ENCODE measurements around the gene CXCR6. TPM values are rescaled to one million over a fixed set of nuclear protein-coding genes. Genes with fewer than 3 reads are reported as not detected.

Gene CXCR6
- polyA plus RNA-seq, 1 of the 3 experiments (the other 2 are of a cell fraction) = not detected

- TF ChIP-seq MEF2A (IDR thresholded peaks at IDR 0.05; ENCODE audit: borderline replicate concordance, low read depth) (no peak), CHD2 (IDR thresholded peaks at IDR 0.05; ENCODE audit: low read length, partially characterized antibody) (no peak)
Observed at GRCh38 chr3:45938043-45938435, 5.2 kb upstream of the CXCR6 start (continued).

- TF ChIP-seq MXI1 (IDR thresholded peaks at IDR 0.05; ENCODE audit: low read depth, low read length) (peak; percentile 45; the same call in 1 of the 2 replicates), RAD21 (IDR thresholded peaks at IDR 0.05; ENCODE audit: low read length) (peak; percentile 89), SMC3 (IDR thresholded peaks at IDR 0.05; ENCODE audit: low read depth, low read length) (peak; percentile 94)
- TF ChIP-seq, protein P1, sequence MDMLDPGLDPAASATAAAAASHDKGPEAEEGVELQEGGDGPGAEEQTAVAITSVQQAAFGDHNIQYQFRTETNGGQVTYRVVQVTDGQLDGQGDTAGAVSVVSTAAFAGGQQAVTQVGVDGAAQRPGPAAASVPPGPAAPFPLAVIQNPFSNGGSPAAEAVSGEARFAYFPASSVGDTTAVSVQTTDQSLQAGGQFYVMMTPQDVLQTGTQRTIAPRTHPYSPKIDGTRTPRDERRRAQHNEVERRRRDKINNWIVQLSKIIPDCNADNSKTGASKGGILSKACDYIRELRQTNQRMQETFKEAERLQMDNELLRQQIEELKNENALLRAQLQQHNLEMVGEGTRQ (IDR thresholded peaks at IDR 0.05; ENCODE audit: borderline replicate concordance, low read depth, low read length) = no peak
- TF ChIP-seq, protein P2, sequence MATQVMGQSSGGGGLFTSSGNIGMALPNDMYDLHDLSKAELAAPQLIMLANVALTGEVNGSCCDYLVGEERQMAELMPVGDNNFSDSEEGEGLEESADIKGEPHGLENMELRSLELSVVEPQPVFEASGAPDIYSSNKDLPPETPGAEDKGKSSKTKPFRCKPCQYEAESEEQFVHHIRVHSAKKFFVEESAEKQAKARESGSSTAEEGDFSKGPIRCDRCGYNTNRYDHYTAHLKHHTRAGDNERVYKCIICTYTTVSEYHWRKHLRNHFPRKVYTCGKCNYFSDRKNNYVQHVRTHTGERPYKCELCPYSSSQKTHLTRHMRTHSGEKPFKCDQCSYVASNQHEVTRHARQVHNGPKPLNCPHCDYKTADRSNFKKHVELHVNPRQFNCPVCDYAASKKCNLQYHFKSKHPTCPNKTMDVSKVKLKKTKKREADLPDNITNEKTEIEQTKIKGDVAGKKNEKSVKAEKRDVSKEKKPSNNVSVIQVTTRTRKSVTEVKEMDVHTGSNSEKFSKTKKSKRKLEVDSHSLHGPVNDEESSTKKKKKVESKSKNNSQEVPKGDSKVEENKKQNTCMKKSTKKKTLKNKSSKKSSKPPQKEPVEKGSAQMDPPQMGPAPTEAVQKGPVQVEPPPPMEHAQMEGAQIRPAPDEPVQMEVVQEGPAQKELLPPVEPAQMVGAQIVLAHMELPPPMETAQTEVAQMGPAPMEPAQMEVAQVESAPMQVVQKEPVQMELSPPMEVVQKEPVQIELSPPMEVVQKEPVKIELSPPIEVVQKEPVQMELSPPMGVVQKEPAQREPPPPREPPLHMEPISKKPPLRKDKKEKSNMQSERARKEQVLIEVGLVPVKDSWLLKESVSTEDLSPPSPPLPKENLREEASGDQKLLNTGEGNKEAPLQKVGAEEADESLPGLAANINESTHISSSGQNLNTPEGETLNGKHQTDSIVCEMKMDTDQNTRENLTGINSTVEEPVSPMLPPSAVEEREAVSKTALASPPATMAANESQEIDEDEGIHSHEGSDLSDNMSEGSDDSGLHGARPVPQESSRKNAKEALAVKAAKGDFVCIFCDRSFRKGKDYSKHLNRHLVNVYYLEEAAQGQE (IDR thresholded peaks at IDR 0.05; ENCODE audit: low read depth, low read length) = no peak
- TF ChIP-seq, protein P3, sequence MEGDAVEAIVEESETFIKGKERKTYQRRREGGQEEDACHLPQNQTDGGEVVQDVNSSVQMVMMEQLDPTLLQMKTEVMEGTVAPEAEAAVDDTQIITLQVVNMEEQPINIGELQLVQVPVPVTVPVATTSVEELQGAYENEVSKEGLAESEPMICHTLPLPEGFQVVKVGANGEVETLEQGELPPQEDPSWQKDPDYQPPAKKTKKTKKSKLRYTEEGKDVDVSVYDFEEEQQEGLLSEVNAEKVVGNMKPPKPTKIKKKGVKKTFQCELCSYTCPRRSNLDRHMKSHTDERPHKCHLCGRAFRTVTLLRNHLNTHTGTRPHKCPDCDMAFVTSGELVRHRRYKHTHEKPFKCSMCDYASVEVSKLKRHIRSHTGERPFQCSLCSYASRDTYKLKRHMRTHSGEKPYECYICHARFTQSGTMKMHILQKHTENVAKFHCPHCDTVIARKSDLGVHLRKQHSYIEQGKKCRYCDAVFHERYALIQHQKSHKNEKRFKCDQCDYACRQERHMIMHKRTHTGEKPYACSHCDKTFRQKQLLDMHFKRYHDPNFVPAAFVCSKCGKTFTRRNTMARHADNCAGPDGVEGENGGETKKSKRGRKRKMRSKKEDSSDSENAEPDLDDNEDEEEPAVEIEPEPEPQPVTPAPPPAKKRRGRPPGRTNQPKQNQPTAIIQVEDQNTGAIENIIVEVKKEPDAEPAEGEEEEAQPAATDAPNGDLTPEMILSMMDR (IDR thresholded peaks at IDR 0.05) = peak; percentile 92
- Histone ChIP-seq H3K4me1 (ENCODE audit: control insufficient read depth in 1 of 2, insufficient read depth in 2 of 2, low read depth in 1 of 2, low read length in 1 of 2) (peaks cover 0 to 18% of the 10 kb centered on the region in 2 experiments; a peak in 1 of 4 replicates), H2AFZ (ENCODE audit: low read depth) (no peak overlapping the region), H3K27ac (ENCODE audit: low read depth in 2 of 2, low read length in 1 of 2) (no peak overlapping the region), H3K79me2 (ENCODE audit: insufficient read depth) (no peaks in the 10 kb centered on the region), H3K9me2 (no peaks in the 10 kb centered on the region), H3K27me3 (ENCODE audit: insufficient read depth) (no peaks in the 10 kb centered on the region), H3K9ac (no peak overlapping the region), H3K4me2 (no peak overlapping the region), H3K9me3 (no peaks in the 10 kb centered on the region), H3K36me3 (replicated peaks in 1 of 2; ENCODE audit: control insufficient read depth in 1 of 2, insufficient read depth in 2 of 2, low read length in 1 of 2) (peaks cover 18 to 30% of the 10 kb centered on the region in 2 experiments), H3F3A (replicated peaks; ENCODE audit: insufficient read depth) (no peaks in the 10 kb centered on the region), H3K4me3 (ENCODE audit: low read depth in 2 of 2, low read length in 1 of 2) (no peak overlapping the region; a peak in 1 of 4 replicates), H4K20me1 (ENCODE audit: insufficient read depth) (no peaks in the 10 kb centered on the region)
- ChIA-PET CTCF (interaction anchor here (0.6 to 13.6 kb wide), 65 partner anchors 10 to 714 kb away, joined by 3 to 280 read pairs (median 4); partner anchors contain the start of gene LZTFL1), POLR2A (interaction anchor here (1.6 kb wide), 1 partner anchor 9 kb away, joined by 7 read pairs; no protein-coding TSS in a partner anchor)
- 29% methylated on average over 4 of the region's 4 CpGs for WGBS (ENCODE audit: low lambda C conversion rate)
- peak; percentile 73 for DNase-seq
Observed at GRCh38 chr3:45938864-45939263, 4.4 kb upstream of the CXCR6 start.

Data from SK-N-SH (cell line).